ENCODE measurements around the gene ANKFY1.

Gene ANKFY1

DNA sequence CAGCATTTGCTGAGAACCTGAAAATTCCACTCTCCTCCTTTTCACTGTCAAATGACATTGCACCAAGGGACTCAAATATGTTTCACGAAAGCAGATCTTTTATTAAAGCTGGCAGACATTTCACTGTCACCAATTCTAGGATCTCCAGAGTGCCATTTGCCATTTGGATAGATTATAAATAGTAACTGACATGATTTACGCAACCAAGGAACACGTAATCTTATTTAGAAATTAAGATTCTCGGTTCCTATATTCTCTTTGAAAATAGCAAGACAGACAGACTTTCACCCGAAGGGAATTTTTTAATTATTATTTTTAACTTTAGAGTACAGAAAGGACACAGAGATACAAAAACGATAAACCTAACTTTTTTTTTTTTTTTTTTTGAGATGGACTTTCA, 49.6 kb downstream of the ANKFY1 start:
- Histone ChIP-seq H3K9me3 (ENCODE audit: control insufficient read depth, insufficient read depth, low read depth, low read length) (no peaks in the 10 kb centered on the region), H3K36me3 (ENCODE audit: control insufficient read depth in 2 of 2, insufficient read depth in 1 of 2, low read length in 2 of 2) (peaks cover 25 to 42% of the 10 kb centered on the region in 2 experiments), H3K4me3 (ENCODE audit: low read depth, low read length) (no peak overlapping the region), H3K27ac (ENCODE audit: extremely low read depth, low read depth, low read length) (no peak overlapping the region), H3K4me1 (ENCODE audit: control insufficient read depth, insufficient read depth, low read length) (peaks cover 6% of the 10 kb centered on the region; the same call in 1 of the 2 replicates)
- TF ChIP-seq KLF7 (tag by site-specific recombination; IDR thresholded peaks at IDR 0.05; ENCODE audit: borderline replicate concordance) (no peak), ZNF391 (tag by site-specific recombination; IDR thresholded peaks at IDR 0.05; ENCODE audit: borderline replicate concordance, low read depth) (no peak), ZNF692 (tag by site-specific recombination; IDR thresholded peaks at IDR 0.05) (no peak), ZNF138 (tag by site-specific recombination; IDR thresholded peaks at IDR 0.05; ENCODE audit: borderline replicate concordance) (no peak), ZSCAN5A (tag by site-specific recombination; IDR thresholded peaks at IDR 0.05) (no peak), ZNF544 (tag by site-specific recombination; IDR thresholded peaks at IDR 0.05) (no peak), ZNF843 (tag by site-specific recombination; IDR thresholded peaks at IDR 0.05) (no peak), ZNF266 (tag by site-specific recombination; IDR thresholded peaks at IDR 0.05; ENCODE audit: low read depth) (no peak), ZNF112 (tag by site-specific recombination; IDR thresholded peaks at IDR 0.05) (no peak), ZIC2 (tag by site-specific recombination; IDR thresholded peaks at IDR 0.05) (no peak)
- TF ChIP-seq, protein P1, sequence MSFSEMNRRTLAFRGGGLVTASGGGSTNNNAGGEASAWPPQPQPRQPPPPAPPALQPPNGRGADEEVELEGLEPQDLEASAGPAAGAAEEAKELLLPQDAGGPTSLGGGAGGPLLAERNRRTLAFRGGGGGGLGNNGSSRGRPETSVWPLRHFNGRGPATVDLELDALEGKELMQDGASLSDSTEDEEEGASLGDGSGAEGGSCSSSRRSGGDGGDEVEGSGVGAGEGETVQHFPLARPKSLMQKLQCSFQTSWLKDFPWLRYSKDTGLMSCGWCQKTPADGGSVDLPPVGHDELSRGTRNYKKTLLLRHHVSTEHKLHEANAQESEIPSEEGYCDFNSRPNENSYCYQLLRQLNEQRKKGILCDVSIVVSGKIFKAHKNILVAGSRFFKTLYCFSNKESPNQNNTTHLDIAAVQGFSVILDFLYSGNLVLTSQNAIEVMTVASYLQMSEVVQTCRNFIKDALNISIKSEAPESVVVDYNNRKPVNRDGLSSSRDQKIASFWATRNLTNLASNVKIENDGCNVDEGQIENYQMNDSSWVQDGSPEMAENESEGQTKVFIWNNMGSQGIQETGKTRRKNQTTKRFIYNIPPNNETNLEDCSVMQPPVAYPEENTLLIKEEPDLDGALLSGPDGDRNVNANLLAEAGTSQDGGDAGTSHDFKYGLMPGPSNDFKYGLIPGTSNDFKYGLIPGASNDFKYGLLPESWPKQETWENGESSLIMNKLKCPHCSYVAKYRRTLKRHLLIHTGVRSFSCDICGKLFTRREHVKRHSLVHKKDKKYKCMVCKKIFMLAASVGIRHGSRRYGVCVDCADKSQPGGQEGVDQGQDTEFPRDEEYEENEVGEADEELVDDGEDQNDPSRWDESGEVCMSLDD (tag by site-specific recombination; IDR thresholded peaks at IDR 0.05), result no peak
- TF ChIP-seq, protein P2, sequence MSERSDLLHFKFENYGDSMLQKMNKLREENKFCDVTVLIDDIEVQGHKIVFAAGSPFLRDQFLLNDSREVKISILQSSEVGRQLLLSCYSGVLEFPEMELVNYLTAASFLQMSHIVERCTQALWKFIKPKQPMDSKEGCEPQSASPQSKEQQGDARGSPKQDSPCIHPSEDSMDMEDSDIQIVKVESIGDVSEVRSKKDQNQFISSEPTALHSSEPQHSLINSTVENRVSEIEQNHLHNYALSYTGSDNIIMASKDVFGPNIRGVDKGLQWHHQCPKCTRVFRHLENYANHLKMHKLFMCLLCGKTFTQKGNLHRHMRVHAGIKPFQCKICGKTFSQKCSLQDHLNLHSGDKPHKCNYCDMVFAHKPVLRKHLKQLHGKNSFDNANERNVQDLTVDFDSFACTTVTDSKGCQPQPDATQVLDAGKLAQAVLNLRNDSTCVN (tag by site-specific recombination; optimal IDR thresholded peaks at IDR 0.05), result no peak
- ChIA-PET CTCF (interaction anchor here (0.6 to 5.0 kb wide), 9 partner anchors 10 to 351 kb away, joined by 3 to 67 read pairs (median 28); no protein-coding TSS in a partner anchor), POLR2A (no interaction called here)

DNA sequence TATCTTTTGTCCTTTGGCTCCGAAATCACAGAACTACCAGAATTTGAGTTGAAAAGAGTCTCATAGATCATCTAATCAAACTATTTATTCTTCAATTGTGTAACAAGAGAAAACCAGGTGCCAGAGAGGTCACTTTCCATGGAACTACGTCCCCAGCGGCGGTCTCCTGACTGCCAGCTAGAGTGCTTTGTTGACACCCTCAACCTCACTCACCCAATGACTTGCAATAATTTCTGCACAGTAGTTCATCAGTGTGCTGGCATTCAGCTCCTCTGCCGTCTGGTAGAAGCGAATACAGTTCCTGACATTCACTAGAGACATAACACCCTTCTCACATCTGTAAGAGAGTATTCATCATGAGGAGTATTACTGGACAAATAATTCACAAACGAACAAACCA, 54.2 kb downstream of the ANKFY1 start:
- H3K36me3 ChIP-seq (ENCODE audit: control insufficient read depth in 2 of 2, insufficient read depth in 1 of 2, low read length in 2 of 2), result peaks cover 57 to 65% of the 10 kb centered on the region in 2 experiments
- ChIA-PET POLR2A (no interaction called here), CTCF (interaction anchor here (0.7 to 1.5 kb wide), 2 partner anchors 10 to 43 kb away, joined by 3 to 11 read pairs; no protein-coding TSS in a partner anchor)
- H3K4me3 ChIP-seq (ENCODE audit: low read depth, low read length), result no peak overlapping the region
- H3K27ac ChIP-seq (ENCODE audit: extremely low read depth, low read depth, low read length), result no peak overlapping the region
- no peaks in the 10 kb centered on the region for H3K4me1 ChIP-seq (ENCODE audit: control insufficient read depth, insufficient read depth, low read length)
- H3K9me3 ChIP-seq (ENCODE audit: control insufficient read depth, insufficient read depth, low read depth, low read length), result no peaks in the 10 kb centered on the region
- TF ChIP-seq ZEB2 (tag by site-specific recombination; IDR thresholded peaks at IDR 0.05), result no peak

- CTCF ChIA-PET, result interaction anchor here (0.6 to 1.5 kb wide), 2 partner anchors 8 to 30 kb away, joined by 3 to 11 read pairs; no protein-coding TSS in a partner anchor
- Histone ChIP-seq H3K4me3 (ENCODE audit: low read depth, low read length) (no peak overlapping the region), H3K9me3 (ENCODE audit: control insufficient read depth, insufficient read depth, low read depth, low read length) (no peaks in the 10 kb centered on the region), H3K36me3 (ENCODE audit: control insufficient read depth in 2 of 2, insufficient read depth in 1 of 2, low read length in 2 of 2) (peaks cover 46 to 69% of the 10 kb centered on the region in 2 experiments), H3K4me1 (ENCODE audit: control insufficient read depth, insufficient read depth, low read length) (no peaks in the 10 kb centered on the region), H3K27ac (ENCODE audit: extremely low read depth, low read depth, low read length) (no peak overlapping the region)
- POLR2A ChIA-PET, result no interaction called here
- no peak for TF ChIP-seq ZNF600 (tag by site-specific recombination; IDR thresholded peaks at IDR 0.05)
- no peak for TF ChIP-seq ZNF549 (tag by site-specific recombination; IDR thresholded peaks at IDR 0.05)
- no peak for TF ChIP-seq ZBTB7A (tag by site-specific recombination; IDR thresholded peaks at IDR 0.05; ENCODE audit: low read depth)
- TF ChIP-seq, protein P3, sequence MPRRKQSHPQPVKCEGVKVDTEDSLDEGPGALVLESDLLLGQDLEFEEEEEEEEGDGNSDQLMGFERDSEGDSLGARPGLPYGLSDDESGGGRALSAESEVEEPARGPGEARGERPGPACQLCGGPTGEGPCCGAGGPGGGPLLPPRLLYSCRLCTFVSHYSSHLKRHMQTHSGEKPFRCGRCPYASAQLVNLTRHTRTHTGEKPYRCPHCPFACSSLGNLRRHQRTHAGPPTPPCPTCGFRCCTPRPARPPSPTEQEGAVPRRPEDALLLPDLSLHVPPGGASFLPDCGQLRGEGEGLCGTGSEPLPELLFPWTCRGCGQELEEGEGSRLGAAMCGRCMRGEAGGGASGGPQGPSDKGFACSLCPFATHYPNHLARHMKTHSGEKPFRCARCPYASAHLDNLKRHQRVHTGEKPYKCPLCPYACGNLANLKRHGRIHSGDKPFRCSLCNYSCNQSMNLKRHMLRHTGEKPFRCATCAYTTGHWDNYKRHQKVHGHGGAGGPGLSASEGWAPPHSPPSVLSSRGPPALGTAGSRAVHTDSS (tag by site-specific recombination; IDR thresholded peaks at IDR 0.05), result no peak
- TF ChIP-seq ZNF510 (tag by site-specific recombination; IDR thresholded peaks at IDR 0.05; ENCODE audit: insufficient replicate concordance), result no peak
- no peak for TF ChIP-seq WT1 (tag by site-specific recombination; IDR thresholded peaks at IDR 0.05)
- no peak for TF ChIP-seq ZNF792 (tag by site-specific recombination; IDR thresholded peaks at IDR 0.05)
- no peak for TF ChIP-seq ZNF350 (tag by site-specific recombination; IDR thresholded peaks at IDR 0.05)
- TF ChIP-seq HOXD13 (CRISPR knock-in tag; IDR thresholded peaks at IDR 0.05; ENCODE audit: borderline replicate concordance), result no peak
These were observed 55.5 kb downstream of the ANKFY1 start for GRCh38 chr17:4208238-4208637.

All from HEK293 (cell line).